HG03378 (cell line): ENCODE measurements around the gene OTOP2.

Experiments
- ATAC-seq: cut with Tn5 transposase; IDR thresholded peaks from one replicate; pipeline ENCODE4 v1.9.1; 2021; ENCODE audit warnings: mild to moderate bottlenecking, moderate library complexity; ENCODE audit not compliant: unreplicated experiment

Gene OTOP2

GRCh38 chr17:74923538-74924249 lies 379 bp upstream of the OTOP2 start:
- ATAC-seq = no peak

GRCh38 chr17:74925242-74925641 lies 1.2 kb downstream of the OTOP2 start:
- no peak for ATAC-seq

- ATAC-seq = no peak
These were observed 4.7 kb downstream of the OTOP2 start for GRCh38 chr17:74928786-74929185.

GRCh38 chr17:74930535-74931036 lies 6.5 kb downstream of the OTOP2 start:
- no peak for ATAC-seq

- no peak for ATAC-seq
These were observed 11.0 kb downstream of the OTOP2 start for GRCh38 chr17:74935048-74935447.

- no peak for ATAC-seq
These were observed 11.8 kb downstream of the OTOP2 start, which contains the start of gene OTOP3 for GRCh38 chr17:74935585-74936469. TSS of gene OTOP3 (plus strand) at chr17:74935898. CDS start at chr17:74935922, 24 bp downstream.

- no peak for ATAC-seq
These were observed 12.4 kb downstream of the OTOP2 start for GRCh38 chr17:74936470-74936799.

GRCh38 chr17:74937064-74938051 lies 13.3 kb downstream of the OTOP2 start:
- no peak for ATAC-seq

GRCh38 chr17:74938194-74938950 lies 14.3 kb downstream of the OTOP2 start:
- ATAC-seq = no peak

GRCh38 chr17:74939534-74939933 lies 15.5 kb downstream of the OTOP2 start:
- no peak for ATAC-seq

GRCh38 chr17:74941128-74941725 lies 17.2 kb downstream of the OTOP2 start:
- ATAC-seq = no peak

GRCh38 chr17:74943808-74944522 lies 19.9 kb downstream of the OTOP2 start:
- no peak for ATAC-seq

- no peak for ATAC-seq
These were observed 21.5 kb downstream of the OTOP2 start for GRCh38 chr17:74945543-74945942.

- no peak for ATAC-seq
These were observed 22.6 kb downstream of the OTOP2 start for GRCh38 chr17:74946641-74947040.

GRCh38 chr17:74947041-74947754 lies 23.1 kb downstream of the OTOP2 start:
- no peak for ATAC-seq

GRCh38 chr17:74949455-74950115 lies 25.5 kb downstream of the OTOP2 start:
- no peak for ATAC-seq

GRCh38 chr17:74950207-74950606 lies 26.1 kb downstream of the OTOP2 start:
- no peak for ATAC-seq

GRCh38 chr17:74951065-74951464 lies 27.0 kb downstream of the OTOP2 start:
- ATAC-seq = no peak
